ENCODE results near the gene AKAP3. TPM values are rescaled to one million over a fixed set of nuclear protein-coding genes. Genes with fewer than 3 reads are reported as not detected.

The AKAP3 gene
- total RNA-seq, 2 donors from 2014 or later: 0.79 to 7.1 TPM

DNA sequence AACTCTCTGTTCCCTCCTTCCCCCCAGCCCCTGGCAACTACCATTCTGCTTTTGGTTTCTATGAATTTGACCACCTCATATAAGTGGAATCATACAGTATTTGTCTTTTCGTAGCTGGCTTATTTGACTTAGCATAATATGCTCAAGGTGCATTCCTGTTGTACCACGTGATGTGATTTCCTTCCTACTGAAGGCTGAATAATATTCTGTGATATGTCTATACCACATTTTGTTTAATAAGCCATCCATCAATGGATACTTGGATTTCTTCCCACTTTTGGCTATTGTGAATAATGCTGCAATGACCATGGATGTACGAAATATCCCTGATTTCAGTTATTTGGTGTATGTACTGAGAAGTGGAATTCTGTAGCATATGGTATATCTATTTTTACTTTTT is 16.4 kb upstream of the AKAP3 start:
- no peaks in the 10 kb centered on the region for H3K4me1 ChIP-seq
- H3K4me3 ChIP-seq: no peak overlapping the region
- H3K27me3 ChIP-seq: no peaks in the 10 kb centered on the region
- TF ChIP-seq, protein P1, sequence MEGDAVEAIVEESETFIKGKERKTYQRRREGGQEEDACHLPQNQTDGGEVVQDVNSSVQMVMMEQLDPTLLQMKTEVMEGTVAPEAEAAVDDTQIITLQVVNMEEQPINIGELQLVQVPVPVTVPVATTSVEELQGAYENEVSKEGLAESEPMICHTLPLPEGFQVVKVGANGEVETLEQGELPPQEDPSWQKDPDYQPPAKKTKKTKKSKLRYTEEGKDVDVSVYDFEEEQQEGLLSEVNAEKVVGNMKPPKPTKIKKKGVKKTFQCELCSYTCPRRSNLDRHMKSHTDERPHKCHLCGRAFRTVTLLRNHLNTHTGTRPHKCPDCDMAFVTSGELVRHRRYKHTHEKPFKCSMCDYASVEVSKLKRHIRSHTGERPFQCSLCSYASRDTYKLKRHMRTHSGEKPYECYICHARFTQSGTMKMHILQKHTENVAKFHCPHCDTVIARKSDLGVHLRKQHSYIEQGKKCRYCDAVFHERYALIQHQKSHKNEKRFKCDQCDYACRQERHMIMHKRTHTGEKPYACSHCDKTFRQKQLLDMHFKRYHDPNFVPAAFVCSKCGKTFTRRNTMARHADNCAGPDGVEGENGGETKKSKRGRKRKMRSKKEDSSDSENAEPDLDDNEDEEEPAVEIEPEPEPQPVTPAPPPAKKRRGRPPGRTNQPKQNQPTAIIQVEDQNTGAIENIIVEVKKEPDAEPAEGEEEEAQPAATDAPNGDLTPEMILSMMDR (IDR thresholded peaks at IDR 0.05): no peak
- DNase-seq (ENCODE audit: low spot score): no peak
- H3K9me3 ChIP-seq: no peaks in the 10 kb centered on the region
- H3K36me3 ChIP-seq: peaks cover 93% of the 10 kb centered on the region
- H3K27ac ChIP-seq: no peak overlapping the region

DNA sequence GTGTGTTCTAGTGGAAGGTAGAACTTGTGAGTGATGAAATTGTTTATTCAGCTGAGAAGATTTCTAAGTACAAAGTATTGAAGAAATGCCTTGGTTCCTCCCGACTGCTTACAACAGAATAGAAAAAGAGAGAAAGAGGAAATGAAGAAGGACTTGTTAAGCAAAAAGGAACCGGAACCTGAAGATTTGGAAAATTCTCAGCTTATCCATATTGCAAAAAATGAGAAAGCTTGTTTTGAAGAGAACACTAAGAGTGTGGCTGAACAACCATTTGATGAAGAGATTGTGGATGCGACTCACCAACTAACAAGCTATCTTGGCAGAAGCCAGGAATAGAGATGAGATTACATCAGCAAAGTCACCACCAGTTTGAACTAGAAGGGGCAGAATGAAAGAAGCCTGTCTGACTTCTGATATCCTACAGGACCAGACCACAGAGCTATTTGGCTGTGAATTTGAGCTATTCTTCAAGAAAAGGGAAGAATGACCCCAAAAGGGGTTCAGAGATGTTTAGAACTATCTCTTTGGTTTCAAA is 15.2 kb upstream of the AKAP3 start:
- Histone ChIP-seq H3K9me3 (no peaks in the 10 kb centered on the region), H3K27ac (no peak overlapping the region), H3K36me3 (peaks cover 93% of the 10 kb centered on the region), H3K27me3 (no peaks in the 10 kb centered on the region), H3K4me1 (no peaks in the 10 kb centered on the region), H3K4me3 (no peak overlapping the region)
- no peak for DNase-seq (ENCODE audit: low spot score)
- TF ChIP-seq, protein P1 (IDR thresholded peaks at IDR 0.05): no peak

DNA sequence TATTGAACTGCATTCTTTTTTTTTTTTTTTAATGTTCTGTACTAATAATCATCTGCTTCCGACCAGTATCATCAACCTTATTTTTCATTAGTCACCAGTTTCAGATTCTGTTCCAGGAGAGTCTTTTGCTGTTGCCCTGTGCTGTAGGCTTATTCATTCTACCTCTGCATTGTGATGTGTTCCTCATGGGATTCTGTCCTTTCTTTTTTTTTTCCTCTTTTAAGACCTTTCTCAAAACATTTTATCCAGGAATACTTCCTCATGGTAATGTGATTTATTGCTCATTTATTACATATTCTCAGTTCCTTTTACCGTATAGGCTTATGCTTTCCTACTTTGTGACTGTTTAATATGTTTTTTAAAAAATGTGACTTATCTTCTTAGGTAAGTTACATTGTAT is 4.8 kb upstream of the AKAP3 start:
- Histone ChIP-seq H3K4me3 (no peak overlapping the region), H3K9me3 (no peaks in the 10 kb centered on the region), H3K4me1 (peaks cover 0 to 37% of the 10 kb centered on the region in 2 donors), H3K27me3 (no peaks in the 10 kb centered on the region), H3K27ac (no peak overlapping the region), H3K36me3 (peaks cover 49% of the 10 kb centered on the region)
- TF ChIP-seq, protein P1 (IDR thresholded peaks at IDR 0.05): no peak
- no peak for DNase-seq (ENCODE audit: low spot score)

- H3K4me1 ChIP-seq: peaks cover 0 to 39% of the 10 kb centered on the region in 2 donors
- DNase-seq (ENCODE audit: low spot score): no peak
Measured at GRCh38 chr12:4653257-4653656, 4.4 kb upstream of the AKAP3 start.

DNA sequence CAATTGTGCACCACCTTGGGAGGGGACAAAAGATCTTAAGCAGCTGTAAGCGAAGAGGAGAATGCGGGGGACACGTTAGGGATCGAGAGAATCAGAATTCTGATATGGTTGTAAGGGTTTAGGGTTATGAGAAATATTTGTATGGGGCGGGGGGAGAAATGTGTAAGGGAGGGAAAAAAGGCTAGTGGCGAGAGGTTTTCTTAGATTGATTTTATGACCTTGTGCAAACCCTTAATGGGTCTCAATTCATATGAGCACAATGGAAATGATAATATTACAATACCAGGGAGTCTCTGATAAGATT is 459 bp upstream of the AKAP3 start:
- Histone ChIP-seq H3K4me3 (peak overlapping the region; percentile 71 to 85), H3K27ac (peak overlapping the region; percentile 79 to 84), H3K36me3 (peaks cover 6% of the 10 kb centered on the region), H3K27me3 (no peaks in the 10 kb centered on the region), H3K9me3 (no peaks in the 10 kb centered on the region), H3K4me1 (peaks cover 0 to 45% of the 10 kb centered on the region in 2 donors)
- TF ChIP-seq, protein P1 (IDR thresholded peaks at IDR 0.05): no peak
- no peak for DNase-seq (ENCODE audit: low spot score)

More at GRCh38 chr12:4653257-4653656, 4.4 kb upstream of the AKAP3 start:
- Histone ChIP-seq H3K27me3 (no peaks in the 10 kb centered on the region), H3K27ac (no peak overlapping the region), H3K9me3 (no peaks in the 10 kb centered on the region), H3K4me3 (no peak overlapping the region), H3K36me3 (peaks cover 44% of the 10 kb centered on the region)
- TF ChIP-seq, protein P1 (IDR thresholded peaks at IDR 0.05): no peak

DNA sequence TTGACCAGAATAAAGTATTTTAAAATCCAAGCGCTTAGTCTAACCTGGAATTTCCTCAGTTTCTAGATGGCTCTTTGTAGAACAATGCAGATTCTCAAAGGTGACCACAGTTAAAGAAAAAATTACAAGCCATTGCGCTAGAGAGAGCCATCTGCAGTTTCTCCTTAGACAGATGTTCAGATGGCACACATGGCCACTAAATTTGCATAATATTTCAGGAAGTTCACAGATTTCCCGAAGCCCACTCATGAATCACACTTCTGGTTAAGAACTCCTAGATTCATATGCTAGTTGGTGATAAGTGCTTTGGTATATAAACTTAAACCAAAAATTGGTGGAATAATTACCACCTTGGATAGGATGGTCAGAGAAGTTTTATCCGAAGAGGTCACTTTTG is 749 bp downstream of the AKAP3 start:
- TF ChIP-seq, protein P1 (IDR thresholded peaks at IDR 0.05): no peak
- no peaks in the 10 kb centered on the region for H3K36me3 ChIP-seq
- peak overlapping the region; percentile 71 to 85 for H3K4me3 ChIP-seq
- no peaks in the 10 kb centered on the region for H3K27me3 ChIP-seq
- H3K4me1 ChIP-seq: peaks cover 0 to 42% of the 10 kb centered on the region in 2 donors
- no peaks in the 10 kb centered on the region for H3K9me3 ChIP-seq
- no peak for DNase-seq (ENCODE audit: low spot score)
- H3K27ac ChIP-seq: peak overlapping the region; percentile 79 to 84
